CD4-positive, alpha-beta T cell (primary cell): Measurements from ENCODE around the gene ERCC6L. TPM values are rescaled to one million over a fixed set of nuclear protein-coding genes. Genes with fewer than 3 reads are reported as not detected.

Source experiments
- ATAC-seq: fragments of 200-7000 bp; cut with Tn5 transposase; one replicate; pipeline ENCODE4 v1.10.0; 2022; ENCODE audit warnings: mild to moderate bottlenecking; ENCODE audit not compliant: poor library complexity
- CTCF ChIA-PET: fragments of 350-600 bp; sonication (Branson Sonifier 250); formaldehyde crosslinking; loops from one replicate; lab custom pipeline; 2021; ENCODE audit warnings: antibody characterized with exemption, inconsistent platforms; lab: Charles Lee
- POLR2A ChIA-PET: fragments of 350-600 bp; sonication (Branson Sonifier 250); formaldehyde crosslinking; loops from one replicate; lab custom pipeline; 2021; ENCODE audit warnings: antibody characterized with exemption, inconsistent platforms; lab: Charles Lee
- DNase-seq, 14 experiments: peaks; one replicate each; pipeline ENCODE4 v3.0.0-alpha.2; 2013 to 2020; ENCODE audit warnings: mixed read lengths in 2 of 14
- H3K27ac ChIP-seq, 2 donors: one replicate each; pipeline versions ENCODE4 v1.5.1 to v1.7.0; 2013; ENCODE audit warnings: low read length in 2 of 2, low read depth in 1 of 2, mild to moderate bottlenecking in 1 of 2
- H3K27me3 ChIP-seq, 2 experiments: 1 replicate in 1 of 2; 2 replicates in 1 of 2; pipeline versions ENCODE4 v1.6.1 to v1.7.0; 2013; ENCODE audit warnings: low read length in 2 of 2, control low read depth in 1 of 2, mild to moderate bottlenecking in 1 of 2, moderate library complexity in 1 of 2; ENCODE audit not compliant: insufficient read depth in 2 of 2, control insufficient read depth in 1 of 2
- H3K36me3 ChIP-seq: one replicate; pipeline ENCODE4 v1.6.1; 2013; ENCODE audit warnings: low read length, control low read depth; ENCODE audit not compliant: insufficient read depth
- H3K4me1 ChIP-seq: one replicate; pipeline ENCODE4 v1.6.1; 2013; ENCODE audit warnings: low read length, control low read depth; ENCODE audit not compliant: insufficient read depth
- H3K4me3 ChIP-seq: one replicate; pipeline ENCODE4 v1.5.1; 2013; ENCODE audit warnings: mild to moderate bottlenecking, low read length, moderate library complexity
- H3K9me3 ChIP-seq, 2 experiments: 1 replicate in 1 of 2; 2 replicates in 1 of 2; pipeline versions ENCODE4 v1.6.1 to v1.7.0; 2013; ENCODE audit warnings: low read length in 2 of 2, mild to moderate bottlenecking in 2 of 2, control low read depth in 1 of 2, moderate library complexity in 1 of 2; ENCODE audit not compliant: control insufficient read depth in 1 of 2, insufficient read depth in 1 of 2
- H3K27ac Mint-ChIP-seq: one replicate; pipeline ENCODE4 v1.8.0; 2020; ENCODE audit warnings: mixed read lengths
- H3K27me3 Mint-ChIP-seq: one replicate; pipeline ENCODE4 v1.8.0; 2021; ENCODE audit warnings: mixed read lengths
- H3K36me3 Mint-ChIP-seq: one replicate; pipeline ENCODE4 v1.8.0; 2021; ENCODE audit warnings: low read depth, mixed read lengths
- H3K4me1 Mint-ChIP-seq: one replicate; pipeline ENCODE4 v1.8.0; 2021; ENCODE audit warnings: low read depth, mixed read lengths
- H3K4me3 Mint-ChIP-seq: one replicate; pipeline ENCODE4 v1.8.0; 2020; ENCODE audit warnings: mild to moderate bottlenecking, mixed read lengths
- H3K9me3 Mint-ChIP-seq: one replicate; pipeline ENCODE4 v1.8.0; 2020; ENCODE audit warnings: mixed read lengths
- CTCF ChIP-seq: fragments of 200-600 bp; IDR thresholded peaks from one replicate; pipeline ENCODE4 v1.8.0; 2022; ENCODE audit warnings: antibody characterized with exemption, mild to moderate bottlenecking
- intact Hi-C, 2 experiments: fragments of 100-400 bp; cut with DNase I in 1 of 2; cut with micrococcal nuclease in 1 of 2; formaldehyde crosslinking; loops; one replicate each; pipeline versions ENCODE4 v1.15.1 to v1.9.0; 2023 to 2025; cut with DNase I, micrococcal nuclease
- total RNA-seq, 174 experiments: library from RNA in 2 of 174; stranded (reverse) in 2 of 174; gene quantifications; one replicate each; pipeline ENCODE4 v1.2.3 and lab custom pipeline; 2021 to 2026

The ERCC6L gene
- total RNA-seq, 2 experiments from 2014 or later: 0.08 TPM; not detected in 1

GRCh38 chrX:72255445-72255844 is 16.6 kb upstream of the ERCC6L start:
- no peak for ATAC-seq
- Mint-ChIP-seq H3K4me3 (no peak overlapping the region), H3K9me3 (no peaks in the 10 kb centered on the region), H3K36me3 (no peaks in the 10 kb centered on the region), H3K27ac (no peak overlapping the region), H3K27me3 (peaks cover 33% of the 10 kb centered on the region), H3K4me1 (peaks cover 4% of the 10 kb centered on the region)
- ChIA-PET POLR2A (interaction anchor here (1.9 kb wide), 1 partner anchor 22 kb away, joined by 4 read pairs; the partner anchor contains the start of gene RPS4X), CTCF (no interaction called here)
- H3K4me3 ChIP-seq: no peak overlapping the region
- DNase-seq: no peak
- intact Hi-C loops: no loop called here
- no peaks in the 10 kb centered on the region for H3K36me3 ChIP-seq
- no peaks in the 10 kb centered on the region for H3K4me1 ChIP-seq
- peaks cover 0 to 3% of the 10 kb centered on the region in 2 experiments for H3K27me3 ChIP-seq
- H3K9me3 ChIP-seq: no peaks in the 10 kb centered on the region
- no peak for TF ChIP-seq CTCF
- H3K27ac ChIP-seq: no peak overlapping the region

DNA sequence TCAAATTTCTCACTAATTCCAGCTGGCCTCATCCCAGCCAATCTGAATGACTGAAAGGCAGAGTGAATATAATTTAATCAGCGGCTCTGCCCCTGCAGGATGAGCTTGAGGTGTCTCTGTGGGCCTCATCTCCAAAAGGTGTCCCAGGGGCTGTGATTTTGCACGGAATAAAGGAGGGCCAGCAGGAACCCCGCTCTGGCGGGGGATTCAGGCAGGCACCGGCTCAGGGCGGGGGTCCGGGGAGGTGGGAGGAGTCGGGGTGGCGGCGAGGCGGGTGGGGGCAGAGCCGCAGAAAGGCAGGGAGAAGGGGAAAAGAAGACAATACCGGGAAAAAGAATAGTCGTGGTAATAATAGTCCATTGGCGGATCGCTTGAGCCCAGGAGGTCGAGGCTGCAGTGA is 16.0 kb upstream of the ERCC6L start:
- Histone ChIP-seq H3K9me3 (no peaks in the 10 kb centered on the region), H3K36me3 (no peaks in the 10 kb centered on the region), H3K27me3 (peaks cover 0 to 3% of the 10 kb centered on the region in 2 experiments), H3K4me1 (no peaks in the 10 kb centered on the region), H3K4me3 (no peak overlapping the region), H3K27ac (no peak overlapping the region)
- no peak for TF ChIP-seq CTCF
- H3K9me3 Mint-ChIP-seq: no peaks in the 10 kb centered on the region
- peaks cover 33% of the 10 kb centered on the region for H3K27me3 Mint-ChIP-seq
- no peak for ATAC-seq
- H3K4me3 Mint-ChIP-seq: no peak overlapping the region
- intact Hi-C loops: no loop called here
- CTCF ChIA-PET: interaction anchor here (2.0 kb wide), 1 partner anchor 9 kb away, joined by 8 read pairs; no protein-coding TSS in a partner anchor
- POLR2A ChIA-PET: interaction anchor here (1.9 kb wide), 1 partner anchor 22 kb away, joined by 4 read pairs; the partner anchor contains the start of gene RPS4X
- no peak for DNase-seq
- H3K27ac Mint-ChIP-seq: no peak overlapping the region
- peaks cover 4% of the 10 kb centered on the region for H3K4me1 Mint-ChIP-seq
- no peaks in the 10 kb centered on the region for H3K36me3 Mint-ChIP-seq

DNA sequence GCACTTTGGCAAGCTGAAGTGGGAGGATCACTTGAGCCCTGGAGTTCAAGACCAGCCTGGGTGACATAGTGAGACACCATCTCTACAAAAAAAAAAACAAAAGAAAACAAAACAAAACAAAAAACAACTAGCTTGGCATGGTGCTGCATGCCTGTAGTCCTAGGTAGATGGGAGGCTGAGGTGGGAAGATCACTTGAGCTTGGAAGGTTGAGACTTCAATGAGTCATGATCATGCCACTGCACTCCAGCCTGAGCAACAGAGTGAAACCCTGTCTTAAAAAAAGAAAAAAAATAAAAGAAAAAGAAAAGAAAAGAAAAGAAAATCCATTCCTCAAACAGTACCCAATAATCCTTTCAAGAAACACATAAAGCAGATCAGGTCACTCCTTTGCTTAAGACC is 14.9 kb upstream of the ERCC6L start:
- CTCF ChIA-PET: interaction anchor here (2.0 kb wide), 1 partner anchor 8 kb away, joined by 8 read pairs; no protein-coding TSS in a partner anchor
- POLR2A ChIA-PET: interaction anchor here (1.9 kb wide), 1 partner anchor 23 kb away, joined by 4 read pairs; the partner anchor contains the start of gene RPS4X
- no peak overlapping the region for H3K4me3 ChIP-seq

More for the DNA sequence above, 14.9 kb upstream of the ERCC6L start:
- H3K27me3 ChIP-seq: peaks cover 0 to 3% of the 10 kb centered on the region in 2 experiments
- no peaks in the 10 kb centered on the region for H3K9me3 ChIP-seq
- no peak for DNase-seq
- ATAC-seq: no peak
- H3K36me3 ChIP-seq: no peaks in the 10 kb centered on the region
- H3K36me3 Mint-ChIP-seq: no peaks in the 10 kb centered on the region
- H3K27me3 Mint-ChIP-seq: peaks cover 36% of the 10 kb centered on the region
- H3K9me3 Mint-ChIP-seq: no peaks in the 10 kb centered on the region
- TF ChIP-seq CTCF: no peak
- H3K27ac Mint-ChIP-seq: no peak overlapping the region
- no peak overlapping the region for H3K4me3 Mint-ChIP-seq
- no peak overlapping the region for H3K27ac ChIP-seq
- H3K4me1 ChIP-seq: no peaks in the 10 kb centered on the region
- H3K4me1 Mint-ChIP-seq: peaks cover 4% of the 10 kb centered on the region
- intact Hi-C loops: no loop called here
